Measurements from ENCODE around the gene CAPN7. TPM values are rescaled to one million over a fixed set of nuclear protein-coding genes. Genes with fewer than 3 reads are reported as not detected.

Gene CAPN7
- total RNA-seq, 1 donor from 2014 or later, result 32.9 TPM

DNA sequence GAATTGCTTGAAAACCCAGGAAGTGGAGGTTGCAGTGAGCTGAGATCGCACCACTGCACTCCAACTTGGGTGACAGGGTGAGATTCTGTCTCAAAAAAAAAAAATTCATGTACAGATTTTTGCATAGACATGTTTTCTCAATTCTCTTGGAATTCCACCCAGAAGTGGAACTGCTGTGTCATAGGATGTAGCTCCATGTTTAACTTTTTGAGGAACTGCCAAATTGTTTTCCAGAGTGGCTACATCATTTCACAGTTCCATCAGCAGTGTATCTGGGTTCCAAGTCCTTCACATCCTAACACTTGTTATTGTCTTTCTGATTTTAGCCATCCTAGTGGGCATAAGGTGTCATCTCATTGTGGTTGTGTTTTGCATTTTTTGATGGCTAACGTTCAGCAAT, 9.9 kb downstream of the CAPN7 start:
- Histone ChIP-seq H3K4me1 (ENCODE audit: control insufficient read depth in 3 of 3, insufficient read depth in 3 of 3, low read length in 3 of 3) (peaks cover 23 to 27% (median 24%) of the 10 kb centered on the region in 3 donors), H3K36me3 (ENCODE audit: control insufficient read depth in 3 of 3, insufficient read depth in 3 of 3, low read length in 3 of 3) (peaks cover 8 to 50% (median 30%) of the 10 kb centered on the region in 3 donors), H3K27ac (ENCODE audit: low read depth, low read length) (no peak overlapping the region), H3K9ac (ENCODE audit: low read depth in 1 of 3, low read length in 3 of 3) (no peak overlapping the region), H3K4me3 (ENCODE audit: low read length in 3 of 3) (no peak overlapping the region), H3K9me3 (ENCODE audit: control insufficient read depth in 3 of 3, low read length in 3 of 3) (no peaks in the 10 kb centered on the region), H3K27me3 (ENCODE audit: control insufficient read depth in 3 of 3, insufficient read depth in 3 of 3, low read length in 3 of 3) (no peaks in the 10 kb centered on the region)

DNA sequence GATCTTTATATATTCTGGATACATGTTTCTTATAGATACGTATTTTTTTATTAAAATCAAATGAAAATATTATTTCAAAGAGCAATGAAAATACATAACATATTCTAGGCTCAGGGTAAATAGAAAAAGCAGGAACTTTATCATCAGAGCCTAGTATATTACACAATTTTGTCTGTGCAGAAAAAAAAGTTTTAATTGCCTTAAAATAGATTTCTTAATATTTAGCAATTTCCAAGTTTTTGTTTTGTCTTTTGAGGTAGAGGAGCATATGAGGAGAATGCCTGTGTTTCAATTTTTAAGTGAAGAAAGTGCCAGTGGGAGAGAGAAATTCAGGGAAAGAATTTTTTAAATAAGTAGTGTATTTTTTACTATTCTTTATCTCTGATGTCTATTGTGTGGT, 10.5 kb downstream of the CAPN7 start:
- Histone ChIP-seq H3K9ac (ENCODE audit: low read depth in 1 of 3, low read length in 3 of 3) (no peak overlapping the region), H3K27me3 (ENCODE audit: control insufficient read depth in 3 of 3, insufficient read depth in 3 of 3, low read length in 3 of 3) (no peaks in the 10 kb centered on the region), H3K4me3 (ENCODE audit: low read length in 3 of 3) (no peak overlapping the region), H3K27ac (ENCODE audit: low read depth, low read length) (no peak overlapping the region), H3K9me3 (ENCODE audit: control insufficient read depth in 3 of 3, low read length in 3 of 3) (no peaks in the 10 kb centered on the region), H3K4me1 (ENCODE audit: control insufficient read depth in 3 of 3, insufficient read depth in 3 of 3, low read length in 3 of 3) (peaks cover 23 to 27% (median 24%) of the 10 kb centered on the region in 3 donors), H3K36me3 (ENCODE audit: control insufficient read depth in 3 of 3, insufficient read depth in 3 of 3, low read length in 3 of 3) (peaks cover 8 to 52% (median 33%) of the 10 kb centered on the region in 3 donors)

DNA sequence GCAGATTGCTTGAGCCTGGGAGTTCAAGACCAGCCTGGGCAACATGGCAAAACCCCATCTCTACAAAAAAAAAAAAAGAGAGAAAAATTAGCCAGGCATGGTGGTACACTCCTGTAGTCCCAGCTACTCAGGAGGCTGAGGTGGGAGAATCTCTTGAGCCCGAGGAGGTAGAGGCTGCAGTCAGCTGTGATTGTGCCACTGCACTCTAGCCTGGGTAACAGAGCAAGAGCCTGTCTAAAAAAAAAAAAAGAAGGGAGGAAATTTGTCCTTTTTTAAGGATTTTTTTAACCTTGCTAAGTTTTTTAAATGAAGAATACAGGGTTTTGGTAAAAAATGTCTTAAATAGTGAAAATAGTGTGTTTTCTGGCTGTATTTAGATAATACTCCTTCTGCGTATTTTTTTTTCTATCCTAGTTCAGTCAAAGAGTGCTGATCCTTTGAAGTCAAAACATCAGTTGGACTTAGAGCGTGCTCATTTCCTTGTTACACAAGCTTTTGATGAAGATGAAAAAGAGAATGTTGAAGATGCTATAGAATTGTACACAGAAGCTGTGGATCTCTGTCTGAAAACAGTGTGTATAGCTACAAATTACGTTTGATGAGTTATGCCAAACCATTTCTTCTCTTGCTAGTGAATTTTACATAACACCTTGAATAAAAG, 11.1 kb downstream of the CAPN7 start:
- peaks cover 23 to 27% (median 24%) of the 10 kb centered on the region in 3 donors for H3K4me1 ChIP-seq (ENCODE audit: control insufficient read depth in 3 of 3, insufficient read depth in 3 of 3, low read length in 3 of 3)
- no peak overlapping the region for H3K27ac ChIP-seq (ENCODE audit: low read depth, low read length)
- peaks cover 9 to 57% (median 39%) of the 10 kb centered on the region in 3 donors for H3K36me3 ChIP-seq (ENCODE audit: control insufficient read depth in 3 of 3, insufficient read depth in 3 of 3, low read length in 3 of 3)
- no peaks in the 10 kb centered on the region for H3K9me3 ChIP-seq (ENCODE audit: control insufficient read depth in 3 of 3, low read length in 3 of 3)
- no peak overlapping the region for H3K9ac ChIP-seq (ENCODE audit: low read depth in 1 of 3, low read length in 3 of 3)
- H3K27me3 ChIP-seq (ENCODE audit: control insufficient read depth in 3 of 3, insufficient read depth in 3 of 3, low read length in 3 of 3), result no peaks in the 10 kb centered on the region
- no peak overlapping the region for H3K4me3 ChIP-seq (ENCODE audit: low read length in 3 of 3)

DNA sequence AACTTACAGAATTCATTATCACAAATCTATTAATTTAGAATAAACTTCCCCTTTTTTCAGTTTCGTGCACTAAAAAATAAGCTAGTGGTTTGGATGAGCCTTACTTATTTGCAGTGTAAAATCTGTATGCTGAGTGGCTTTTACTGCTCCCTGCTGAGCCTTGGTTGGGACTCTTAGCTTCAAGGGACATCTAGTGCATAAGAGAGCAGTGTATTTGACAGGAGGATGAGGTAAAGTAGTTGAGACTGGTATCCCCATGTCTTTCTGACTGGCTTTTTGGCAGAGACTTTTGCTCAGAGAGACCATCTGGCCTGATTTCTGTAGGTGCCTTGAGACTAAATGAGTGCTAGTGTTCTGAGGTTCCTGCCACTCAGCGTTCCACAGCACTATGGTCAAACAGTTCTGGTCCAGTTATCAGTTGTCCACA, 11.8 kb downstream of the CAPN7 start:
- Histone ChIP-seq H3K36me3 (ENCODE audit: control insufficient read depth in 3 of 3, insufficient read depth in 3 of 3, low read length in 3 of 3) (peaks cover 13 to 61% (median 45%) of the 10 kb centered on the region in 3 donors), H3K9ac (ENCODE audit: low read depth in 1 of 3, low read length in 3 of 3) (no peak overlapping the region), H3K27me3 (ENCODE audit: control insufficient read depth in 3 of 3, insufficient read depth in 3 of 3, low read length in 3 of 3) (no peaks in the 10 kb centered on the region), H3K9me3 (ENCODE audit: control insufficient read depth in 3 of 3, low read length in 3 of 3) (no peaks in the 10 kb centered on the region), H3K4me3 (ENCODE audit: low read length in 3 of 3) (no peak overlapping the region), H3K27ac (ENCODE audit: low read depth, low read length) (no peak overlapping the region), H3K4me1 (ENCODE audit: control insufficient read depth in 3 of 3, insufficient read depth in 3 of 3, low read length in 3 of 3) (peaks cover 23 to 27% (median 24%) of the 10 kb centered on the region in 3 donors)

DNA sequence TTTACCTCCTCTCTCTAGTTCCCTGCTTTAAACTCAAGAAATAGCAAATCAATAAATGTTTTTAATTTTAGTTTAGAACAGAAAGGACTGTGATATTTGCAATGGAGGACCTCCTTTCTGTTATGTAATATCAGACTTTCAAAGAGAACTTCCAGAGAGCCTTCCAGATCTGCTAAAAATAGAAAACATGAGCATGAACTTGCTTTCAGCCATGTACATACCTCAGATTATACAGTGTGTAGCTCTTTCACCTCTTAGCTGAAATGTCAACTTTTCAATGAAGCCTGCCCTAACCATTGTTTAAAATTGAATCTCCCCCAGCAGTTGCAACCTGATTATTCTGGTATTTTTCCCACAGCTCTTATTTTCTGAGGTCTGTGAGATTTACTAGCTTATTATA, 12.6 kb downstream of the CAPN7 start:
- H3K27ac ChIP-seq (ENCODE audit: low read depth, low read length), result no peak overlapping the region
- peaks cover 13 to 62% (median 42%) of the 10 kb centered on the region in 3 donors for H3K36me3 ChIP-seq (ENCODE audit: control insufficient read depth in 3 of 3, insufficient read depth in 3 of 3, low read length in 3 of 3)
- peaks cover 23 to 27% (median 24%) of the 10 kb centered on the region in 3 donors for H3K4me1 ChIP-seq (ENCODE audit: control insufficient read depth in 3 of 3, insufficient read depth in 3 of 3, low read length in 3 of 3)

DNA sequence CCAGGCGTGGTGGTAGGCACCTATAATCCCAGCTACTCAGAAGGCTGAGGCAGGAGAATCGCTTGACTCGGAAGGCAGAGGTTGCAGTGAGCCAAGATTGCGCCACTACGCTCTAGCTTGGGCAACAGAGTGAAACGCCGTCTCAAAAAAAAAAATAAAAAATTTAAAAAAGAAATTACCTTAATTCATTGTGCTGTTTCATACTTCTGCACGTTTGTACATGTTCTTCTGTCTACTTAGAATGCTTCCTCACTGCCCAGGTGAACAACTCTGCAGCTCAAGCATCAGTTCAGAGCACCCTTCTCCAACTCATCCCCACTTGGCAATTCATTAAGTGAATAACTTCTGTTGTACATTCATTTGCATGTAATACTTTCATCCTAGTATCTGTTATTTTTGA, 14.0 kb downstream of the CAPN7 start:
- Histone ChIP-seq H3K9me3 (ENCODE audit: control insufficient read depth in 3 of 3, low read length in 3 of 3) (no peaks in the 10 kb centered on the region), H3K27ac (ENCODE audit: low read depth, low read length) (no peak overlapping the region), H3K36me3 (ENCODE audit: control insufficient read depth in 3 of 3, insufficient read depth in 3 of 3, low read length in 3 of 3) (peaks cover 13 to 64% (median 49%) of the 10 kb centered on the region in 3 donors), H3K27me3 (ENCODE audit: control insufficient read depth in 3 of 3, insufficient read depth in 3 of 3, low read length in 3 of 3) (no peaks in the 10 kb centered on the region), H3K4me3 (ENCODE audit: low read length in 3 of 3) (no peak overlapping the region), H3K9ac (ENCODE audit: low read depth in 1 of 3, low read length in 3 of 3) (no peak overlapping the region), H3K4me1 (ENCODE audit: control insufficient read depth in 3 of 3, insufficient read depth in 3 of 3, low read length in 3 of 3) (peaks cover 23 to 27% (median 24%) of the 10 kb centered on the region in 3 donors)

More for the DNA sequence above, 12.6 kb downstream of the CAPN7 start:
- Histone ChIP-seq H3K9me3 (ENCODE audit: control insufficient read depth in 3 of 3, low read length in 3 of 3) (no peaks in the 10 kb centered on the region), H3K4me3 (ENCODE audit: low read length in 3 of 3) (no peak overlapping the region), H3K9ac (ENCODE audit: low read depth in 1 of 3, low read length in 3 of 3) (no peak overlapping the region), H3K27me3 (ENCODE audit: control insufficient read depth in 3 of 3, insufficient read depth in 3 of 3, low read length in 3 of 3) (no peaks in the 10 kb centered on the region)

DNA sequence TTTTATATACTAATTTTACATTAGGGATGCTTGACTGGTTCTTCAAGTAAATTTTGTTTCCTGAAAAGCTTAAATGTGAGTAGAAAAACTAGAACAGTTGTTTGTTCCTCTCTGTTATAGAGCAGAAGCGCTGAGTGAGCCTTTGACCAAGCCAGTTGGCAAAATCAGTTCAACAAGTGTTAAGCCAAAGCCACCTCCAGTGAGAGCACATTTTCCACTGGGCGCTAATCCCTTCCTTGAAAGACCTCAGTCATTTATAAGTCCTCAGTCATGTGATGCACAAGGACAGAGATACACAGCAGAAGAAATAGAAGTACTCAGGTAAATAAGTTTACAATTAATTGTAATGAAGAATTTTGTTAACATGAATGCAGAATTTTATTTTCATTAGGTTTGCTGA, 14.6 kb downstream of the CAPN7 start:
- Histone ChIP-seq H3K4me1 (ENCODE audit: control insufficient read depth in 3 of 3, insufficient read depth in 3 of 3, low read length in 3 of 3) (peaks cover 23 to 27% (median 24%) of the 10 kb centered on the region in 3 donors), H3K9ac (ENCODE audit: low read depth in 1 of 3, low read length in 3 of 3) (no peak overlapping the region), H3K27ac (ENCODE audit: low read depth, low read length) (no peak overlapping the region), H3K36me3 (ENCODE audit: control insufficient read depth in 3 of 3, insufficient read depth in 3 of 3, low read length in 3 of 3) (peaks cover 13 to 68% (median 49%) of the 10 kb centered on the region in 3 donors), H3K27me3 (ENCODE audit: control insufficient read depth in 3 of 3, insufficient read depth in 3 of 3, low read length in 3 of 3) (no peaks in the 10 kb centered on the region), H3K4me3 (ENCODE audit: low read length in 3 of 3) (no peak overlapping the region), H3K9me3 (ENCODE audit: control insufficient read depth in 3 of 3, low read length in 3 of 3) (no peaks in the 10 kb centered on the region)

DNA sequence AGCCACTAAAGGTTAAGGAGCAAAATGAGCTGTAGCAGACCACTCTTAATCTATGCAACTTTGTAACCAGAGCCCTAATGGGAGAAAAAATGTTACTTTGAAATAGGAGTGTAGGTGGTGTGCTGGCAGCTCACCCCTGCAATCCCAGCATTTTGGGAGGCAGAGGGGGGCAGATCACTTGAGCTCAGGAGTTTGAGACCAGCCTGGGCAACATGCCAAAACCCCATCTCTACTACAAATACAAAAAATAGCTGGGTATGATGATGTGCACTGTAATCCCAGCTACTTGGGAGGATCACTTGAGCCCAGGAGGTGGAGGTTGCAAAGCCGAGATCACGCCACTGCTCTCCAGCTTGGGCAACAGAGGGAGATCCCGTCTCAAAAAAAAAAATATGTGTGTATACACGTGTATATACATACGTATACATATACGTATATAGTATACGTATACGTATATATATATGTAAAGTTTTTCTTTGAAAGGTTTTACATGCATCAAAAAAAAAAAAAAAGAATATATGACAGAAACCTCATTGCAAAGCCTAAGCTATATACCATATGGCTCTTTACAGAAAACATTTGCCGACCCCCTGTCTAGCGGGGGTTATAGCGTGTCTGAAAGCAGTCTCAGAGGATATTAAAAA, 15.7 kb downstream of the CAPN7 start:
- peaks cover 13 to 66% (median 49%) of the 10 kb centered on the region in 3 donors for H3K36me3 ChIP-seq (ENCODE audit: control insufficient read depth in 3 of 3, insufficient read depth in 3 of 3, low read length in 3 of 3)
- H3K9me3 ChIP-seq (ENCODE audit: control insufficient read depth in 3 of 3, low read length in 3 of 3), result no peaks in the 10 kb centered on the region
- H3K27ac ChIP-seq (ENCODE audit: low read depth, low read length), result no peak overlapping the region

DNA sequence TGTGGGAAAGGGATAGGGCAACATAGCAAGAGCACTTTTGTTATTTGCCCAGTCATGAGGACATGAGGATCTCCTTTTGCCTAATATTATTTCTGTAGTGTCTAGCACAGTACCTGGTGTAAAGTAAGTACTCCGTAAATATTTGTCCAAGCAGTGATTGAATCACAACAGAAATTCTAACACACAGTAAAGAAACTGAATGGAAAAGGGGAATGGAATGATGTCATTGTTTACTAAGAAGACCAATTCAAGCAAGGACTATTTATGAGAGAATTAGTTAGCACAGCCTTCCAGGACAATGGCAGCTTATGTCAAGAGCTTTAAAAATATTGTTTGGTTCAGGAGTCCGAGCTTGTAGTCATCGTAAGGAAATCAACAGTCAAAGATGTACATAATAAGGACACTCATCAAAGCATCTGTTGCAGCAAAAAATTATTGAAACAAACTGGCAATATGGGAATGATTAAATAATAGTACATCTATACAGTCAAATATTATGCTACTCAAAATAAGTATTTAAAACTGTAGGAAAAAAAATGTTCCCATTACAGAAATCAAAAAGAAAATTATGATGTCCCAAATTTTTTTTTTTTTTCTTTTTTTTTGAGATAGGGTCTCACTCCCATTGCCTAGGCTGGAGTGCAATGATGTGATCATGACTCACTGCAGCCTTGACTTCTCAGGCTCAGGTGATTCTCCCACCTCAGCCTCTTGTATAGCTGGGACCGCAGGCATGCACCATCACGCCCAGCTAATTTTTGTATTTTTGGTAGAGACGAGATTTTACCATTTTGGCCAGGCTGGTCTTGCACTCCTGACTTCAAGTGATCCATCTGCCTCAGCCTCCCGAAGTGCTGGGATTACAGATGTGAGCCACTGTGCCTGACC, 17.9 kb downstream of the CAPN7 start:
- H3K4me1 ChIP-seq (ENCODE audit: control insufficient read depth in 3 of 3, insufficient read depth in 3 of 3, low read length in 3 of 3), result peaks cover 14 to 16% (median 15%) of the 10 kb centered on the region in 3 donors
- no peak overlapping the region for H3K9ac ChIP-seq (ENCODE audit: low read depth in 1 of 3, low read length in 3 of 3)
- H3K27me3 ChIP-seq (ENCODE audit: control insufficient read depth in 3 of 3, insufficient read depth in 3 of 3, low read length in 3 of 3), result no peaks in the 10 kb centered on the region
- no peaks in the 10 kb centered on the region for H3K9me3 ChIP-seq (ENCODE audit: control insufficient read depth in 3 of 3, low read length in 3 of 3)
- peaks cover 8 to 65% (median 42%) of the 10 kb centered on the region in 3 donors for H3K36me3 ChIP-seq (ENCODE audit: control insufficient read depth in 3 of 3, insufficient read depth in 3 of 3, low read length in 3 of 3)
- H3K27ac ChIP-seq (ENCODE audit: low read depth, low read length), result no peak overlapping the region
- no peak overlapping the region for H3K4me3 ChIP-seq (ENCODE audit: low read length in 3 of 3)

More for the DNA sequence above, 15.7 kb downstream of the CAPN7 start:
- Histone ChIP-seq H3K4me3 (ENCODE audit: low read length in 3 of 3) (no peak overlapping the region), H3K4me1 (ENCODE audit: control insufficient read depth in 3 of 3, insufficient read depth in 3 of 3, low read length in 3 of 3) (peaks cover 23 to 27% (median 24%) of the 10 kb centered on the region in 3 donors), H3K9ac (ENCODE audit: low read depth in 1 of 3, low read length in 3 of 3) (no peak overlapping the region), H3K27me3 (ENCODE audit: control insufficient read depth in 3 of 3, insufficient read depth in 3 of 3, low read length in 3 of 3) (no peaks in the 10 kb centered on the region)

Data from skeletal muscle tissue (tissue), 4 donors.